ACC112 (cell line): Measurements from ENCODE around the gene NMNAT2.
"Not testable (repeated sequence)": the region's sequence is repeated elsewhere in the genome, so short reads cannot be mapped to it uniquely, and the experiment has no call there.

Experiments
- H2AFZ ChIP-seq: fragments of 200-600 bp; sonication (generic); one replicate; pipeline ENCODE4 v1.6.0; 2017; ENCODE audit warnings: antibody characterized with exemption, low read length; ENCODE audit not compliant: unreplicated experiment
- H3K27ac ChIP-seq: fragments of 200-600 bp; sonication (generic); 2 replicates; pipeline ENCODE4 v1.5.1; 2014; ENCODE audit warnings: low read depth, mild to moderate bottlenecking, antibody characterized with exemption, low read length, moderate library complexity
- H3K27me3 ChIP-seq: fragments of 200-600 bp; sonication (generic); 2 replicates; pipeline ENCODE4 v1.6.1; 2014; ENCODE audit warnings: mild to moderate bottlenecking, antibody characterized with exemption, low read length, moderate library complexity, mixed read lengths; ENCODE audit not compliant: insufficient read depth
- H3K36me3 ChIP-seq: fragments of 200-600 bp; sonication (generic); 2 replicates; pipeline ENCODE4 v1.6.1; 2016; ENCODE audit warnings: mild to moderate bottlenecking, antibody characterized with exemption, low read length, moderate library complexity, mixed read lengths; ENCODE audit not compliant: insufficient read depth
- H3K4me1 ChIP-seq: fragments of 200-600 bp; sonication (generic); one replicate; pipeline ENCODE4 v1.6.1; 2016; ENCODE audit warnings: low read length, mixed read lengths; ENCODE audit not compliant: insufficient read depth, unreplicated experiment, control insufficient read depth
- H3K4me3 ChIP-seq: fragments of 200-600 bp; sonication (generic); 2 replicates; pipeline ENCODE4 v1.5.1; 2014; ENCODE audit warnings: mild to moderate bottlenecking, low read depth, low read length
- H3K79me2 ChIP-seq: fragments of 200-600 bp; sonication (generic); one replicate; pipeline ENCODE4 v1.6.0; 2016; ENCODE audit warnings: low read length; ENCODE audit not compliant: control insufficient read depth, unreplicated experiment, insufficient read depth

Gene NMNAT2

GRCh38 chr1:183277821-183278738, 140.1 kb downstream of the NMNAT2 start:
- H3K27ac ChIP-seq = peak overlapping the region; percentile 97

GRCh38 chr1:183276386-183277080, 141.6 kb downstream of the NMNAT2 start:
- Histone ChIP-seq H3K4me3 (no peak overlapping the region), H3K4me1 (peaks cover 56% of the 10 kb centered on the region), H3K79me2 (no peaks in the 10 kb centered on the region), H2AFZ (no peak overlapping the region), H3K27ac (peak overlapping the region; percentile 3; the same call in 1 of the 2 replicates), H3K27me3 (no peaks in the 10 kb centered on the region), H3K36me3 (no peaks in the 10 kb centered on the region)

More at GRCh38 chr1:183277821-183278738, 140.1 kb downstream of the NMNAT2 start:
- Histone ChIP-seq H2AFZ (peak overlapping the region; percentile 28), H3K79me2 (no peaks in the 10 kb centered on the region), H3K27me3 (no peaks in the 10 kb centered on the region), H3K4me1 (peaks cover 43% of the 10 kb centered on the region), H3K36me3 (no peaks in the 10 kb centered on the region), H3K4me3 (peak overlapping the region; percentile 54)

- Histone ChIP-seq H3K4me1 (peaks cover 58% of the 10 kb centered on the region), H3K79me2 (no peaks in the 10 kb centered on the region), H3K27ac (no peak overlapping the region), H3K36me3 (no peaks in the 10 kb centered on the region), H2AFZ (no peak overlapping the region), H3K4me3 (no peak overlapping the region), H3K27me3 (no peaks in the 10 kb centered on the region)
Observed at GRCh38 chr1:183275322-183275721, 142.9 kb downstream of the NMNAT2 start.

- H3K36me3 ChIP-seq = no peaks in the 10 kb centered on the region
- H3K4me1 ChIP-seq = peaks cover 55% of the 10 kb centered on the region
- no peaks in the 10 kb centered on the region for H3K79me2 ChIP-seq
- H3K27me3 ChIP-seq = no peaks in the 10 kb centered on the region
- H3K27ac ChIP-seq = no peak overlapping the region; the same call in 1 of the 2 replicates
- no peak overlapping the region for H2AFZ ChIP-seq
- H3K4me3 ChIP-seq = no peak overlapping the region
Observed at GRCh38 chr1:183274836-183275235, 143.3 kb downstream of the NMNAT2 start.

GRCh38 chr1:183273984-183274383, 144.2 kb downstream of the NMNAT2 start:
- peaks cover 47% of the 10 kb centered on the region for H3K4me1 ChIP-seq
- not testable (repeated sequence) for H3K27me3 ChIP-seq, H3K27ac ChIP-seq, H2AFZ ChIP-seq, H3K4me3 ChIP-seq, H3K36me3 ChIP-seq, H3K79me2 ChIP-seq

- H2AFZ ChIP-seq = peak overlapping the region; percentile 35
- H3K27me3 ChIP-seq = no peaks in the 10 kb centered on the region
- H3K36me3 ChIP-seq = no peaks in the 10 kb centered on the region
- H3K4me1 ChIP-seq = peaks cover 45% of the 10 kb centered on the region
- H3K27ac ChIP-seq = peak overlapping the region; percentile 95
- no peak overlapping the region for H3K4me3 ChIP-seq
- no peaks in the 10 kb centered on the region for H3K79me2 ChIP-seq
Observed at GRCh38 chr1:183273300-183273699, 144.9 kb downstream of the NMNAT2 start.

GRCh38 chr1:183272390-183272848, 145.8 kb downstream of the NMNAT2 start:
- no peaks in the 10 kb centered on the region for H3K79me2 ChIP-seq
- H3K27ac ChIP-seq = peak overlapping the region; percentile 95
- no peaks in the 10 kb centered on the region for H3K36me3 ChIP-seq
- H3K27me3 ChIP-seq = no peaks in the 10 kb centered on the region
- H2AFZ ChIP-seq = peak overlapping the region; percentile 35
- H3K4me1 ChIP-seq = peaks cover 44% of the 10 kb centered on the region
- no peak overlapping the region for H3K4me3 ChIP-seq

- H3K4me3 ChIP-seq = no peak overlapping the region
- H2AFZ ChIP-seq = peak overlapping the region; percentile 52
Observed at GRCh38 chr1:183270541-183271141, 147.5 kb downstream of the NMNAT2 start.

GRCh38 chr1:183267646-183268431, 150.3 kb downstream of the NMNAT2 start:
- H3K4me3 ChIP-seq = no peak overlapping the region
- no peaks in the 10 kb centered on the region for H3K36me3 ChIP-seq
- H3K27ac ChIP-seq = peak overlapping the region; percentile 86
- H3K79me2 ChIP-seq = no peaks in the 10 kb centered on the region
- no peaks in the 10 kb centered on the region for H3K27me3 ChIP-seq
- peaks cover 44% of the 10 kb centered on the region for H3K4me1 ChIP-seq
- H2AFZ ChIP-seq = peak overlapping the region; percentile 43

More at GRCh38 chr1:183270541-183271141, 147.5 kb downstream of the NMNAT2 start:
- H3K79me2 ChIP-seq = no peaks in the 10 kb centered on the region
- H3K27ac ChIP-seq = peak overlapping the region; percentile 95
- H3K27me3 ChIP-seq = no peaks in the 10 kb centered on the region
- peaks cover 51% of the 10 kb centered on the region for H3K4me1 ChIP-seq
- no peaks in the 10 kb centered on the region for H3K36me3 ChIP-seq
